ENCODE measurements around the gene SLC35E3.

- TF ChIP-seq POLR2AphosphoS5 (IDR thresholded peaks at IDR 0.05; ENCODE audit: low read depth, low read length) (no peak), POLR2A (IDR thresholded peaks at IDR 0.05; ENCODE audit: low read depth, low read length) (no peak)
Measured at GRCh38 chr12:68779280-68779679, 33.3 kb downstream of the SLC35E3 start.

Measured in GM12892 (cell line).